ENCODE measurements around the gene SNX1. TPM values are rescaled to one million over a fixed set of nuclear protein-coding genes. Genes with fewer than 3 reads are reported as not detected.
"Not testable (repeated sequence)": the region's sequence is repeated elsewhere in the genome, so short reads cannot be mapped to it uniquely, and the experiment has no call there.

Gene SNX1
- total RNA-seq, 1 experiment from 2014 or later, result 24.3 TPM

DNA sequence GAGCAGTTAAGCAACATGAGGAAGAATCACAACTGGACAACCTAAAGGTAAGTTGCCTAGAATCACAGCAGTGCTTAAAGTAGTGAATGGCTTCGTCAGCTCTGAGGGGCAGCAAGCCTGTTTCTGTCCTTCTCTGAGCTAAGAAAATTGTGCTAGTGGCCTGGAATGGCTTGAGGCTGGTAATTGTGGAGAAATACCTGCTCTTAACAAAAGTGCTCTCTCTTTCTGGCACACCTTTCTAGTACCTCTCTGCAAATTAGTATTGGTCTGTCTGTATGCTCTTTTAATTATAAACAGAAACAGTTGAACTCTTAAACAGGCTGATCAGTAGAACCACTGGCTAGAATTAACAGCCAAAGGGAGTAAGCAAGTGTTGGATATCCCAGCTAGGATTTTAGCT lies 11.6 kb downstream of the SNX1 start:
- H3K79me2 ChIP-seq (ENCODE audit: low read length), result peaks cover 66% of the 10 kb centered on the region
- intact Hi-C loops (cut with micrococcal nuclease), result no loop called here

DNA sequence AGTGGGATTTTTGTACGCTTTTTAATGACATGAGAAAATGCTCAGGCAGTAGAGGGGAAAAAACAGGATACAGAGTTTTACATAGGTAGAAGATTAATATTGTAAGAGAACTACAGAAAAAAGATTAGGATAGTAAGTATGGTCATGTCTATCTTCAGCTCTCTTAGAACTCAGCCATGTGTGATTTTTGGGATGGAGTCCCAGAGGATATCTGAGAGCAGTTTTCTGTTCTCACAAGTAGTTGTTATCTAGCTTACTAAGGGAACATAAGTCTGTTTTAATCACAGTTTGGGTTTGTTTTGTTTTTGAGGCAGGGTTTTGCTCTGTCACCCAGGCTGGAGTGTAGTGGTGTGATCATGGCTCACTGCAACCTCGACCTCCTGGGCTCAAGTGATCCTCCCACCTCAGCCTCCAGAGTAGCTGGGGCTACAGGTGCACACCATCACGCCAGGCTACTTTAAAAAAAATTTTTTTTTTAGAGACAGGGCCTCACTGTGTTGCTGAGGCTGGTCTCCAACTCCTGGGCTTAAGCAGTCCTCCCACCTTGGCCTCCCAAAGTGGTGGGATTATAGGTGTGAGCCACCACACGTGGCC lies 14.4 kb downstream of the SNX1 start:
- H3K27ac ChIP-seq (ENCODE audit: low read length); H4K20me1 ChIP-seq (ENCODE audit: low read length); H3F3A ChIP-seq (ENCODE audit: low read length, unreplicated experiment); H3K4me3 ChIP-seq (ENCODE audit: low read length); H3K9me3 ChIP-seq (ENCODE audit: low read length); ATAC-seq; H3K4me2 ChIP-seq (ENCODE audit: low read length); H3K27me3 ChIP-seq (ENCODE audit: low read length); H3K9me2 ChIP-seq (replicated peaks; ENCODE audit: low read length); DNase-seq; intact Hi-C loops (cut with micrococcal nuclease); POLR2A ChIA-PET (ENCODE audit: unreplicated experiment); H3K9ac ChIP-seq (ENCODE audit: low read length); BruUV-seq (replicated peaks); H3K4me1 ChIP-seq (ENCODE audit: insufficient read depth, low read length); H2AFZ ChIP-seq (ENCODE audit: low read length); CTCF ChIA-PET: not testable (repeated sequence)
- Histone ChIP-seq H3K36me3 (ENCODE audit: low read depth, low read length) (peaks cover 16% of the 10 kb centered on the region), H3K79me2 (ENCODE audit: low read length) (peaks cover 41% of the 10 kb centered on the region)

More for the DNA sequence above, 11.6 kb downstream of the SNX1 start:
- Histone ChIP-seq H4K20me1 (ENCODE audit: low read length) (peaks cover 10% of the 10 kb centered on the region; the same call in 1 of the 2 replicates), H2AFZ (ENCODE audit: low read length) (no peak overlapping the region), H3K9me3 (ENCODE audit: low read length) (no peaks in the 10 kb centered on the region), H3K27me3 (ENCODE audit: low read length) (no peaks in the 10 kb centered on the region), H3K4me1 (ENCODE audit: insufficient read depth, low read length) (no peaks in the 10 kb centered on the region), H3K4me2 (ENCODE audit: low read length) (no peak overlapping the region), H3K36me3 (ENCODE audit: low read depth, low read length) (peaks cover 2% of the 10 kb centered on the region; the same call in 1 of the 2 replicates), H3K27ac (ENCODE audit: low read length) (no peak overlapping the region), H3K9ac (ENCODE audit: low read length) (no peak overlapping the region), H3K9me2 (replicated peaks; ENCODE audit: low read length) (no peaks in the 10 kb centered on the region), H3F3A (ENCODE audit: low read length, unreplicated experiment) (no peaks in the 10 kb centered on the region), H3K4me3 (ENCODE audit: low read length) (no peak overlapping the region)
- no peak for TF ChIP-seq EZH2phosphoT487 (IDR thresholded peaks at IDR 0.05; ENCODE audit: borderline replicate concordance, low read length)
- TF ChIP-seq, protein P1, sequence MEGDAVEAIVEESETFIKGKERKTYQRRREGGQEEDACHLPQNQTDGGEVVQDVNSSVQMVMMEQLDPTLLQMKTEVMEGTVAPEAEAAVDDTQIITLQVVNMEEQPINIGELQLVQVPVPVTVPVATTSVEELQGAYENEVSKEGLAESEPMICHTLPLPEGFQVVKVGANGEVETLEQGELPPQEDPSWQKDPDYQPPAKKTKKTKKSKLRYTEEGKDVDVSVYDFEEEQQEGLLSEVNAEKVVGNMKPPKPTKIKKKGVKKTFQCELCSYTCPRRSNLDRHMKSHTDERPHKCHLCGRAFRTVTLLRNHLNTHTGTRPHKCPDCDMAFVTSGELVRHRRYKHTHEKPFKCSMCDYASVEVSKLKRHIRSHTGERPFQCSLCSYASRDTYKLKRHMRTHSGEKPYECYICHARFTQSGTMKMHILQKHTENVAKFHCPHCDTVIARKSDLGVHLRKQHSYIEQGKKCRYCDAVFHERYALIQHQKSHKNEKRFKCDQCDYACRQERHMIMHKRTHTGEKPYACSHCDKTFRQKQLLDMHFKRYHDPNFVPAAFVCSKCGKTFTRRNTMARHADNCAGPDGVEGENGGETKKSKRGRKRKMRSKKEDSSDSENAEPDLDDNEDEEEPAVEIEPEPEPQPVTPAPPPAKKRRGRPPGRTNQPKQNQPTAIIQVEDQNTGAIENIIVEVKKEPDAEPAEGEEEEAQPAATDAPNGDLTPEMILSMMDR (conservative IDR thresholded peaks at IDR 0.05; ENCODE audit: low read depth, low read length), result no peak
- no peak for TF ChIP-seq EZH2 (IDR thresholded peaks at IDR 0.05; ENCODE audit: low read length, unreplicated experiment)
- ATAC-seq, result no peak
- ChIA-PET POLR2A (ENCODE audit: unreplicated experiment) (no interaction called here), CTCF (no interaction called here)
- BruUV-seq (replicated peaks), result no TSS peak
- no peak for DNase-seq

DNA sequence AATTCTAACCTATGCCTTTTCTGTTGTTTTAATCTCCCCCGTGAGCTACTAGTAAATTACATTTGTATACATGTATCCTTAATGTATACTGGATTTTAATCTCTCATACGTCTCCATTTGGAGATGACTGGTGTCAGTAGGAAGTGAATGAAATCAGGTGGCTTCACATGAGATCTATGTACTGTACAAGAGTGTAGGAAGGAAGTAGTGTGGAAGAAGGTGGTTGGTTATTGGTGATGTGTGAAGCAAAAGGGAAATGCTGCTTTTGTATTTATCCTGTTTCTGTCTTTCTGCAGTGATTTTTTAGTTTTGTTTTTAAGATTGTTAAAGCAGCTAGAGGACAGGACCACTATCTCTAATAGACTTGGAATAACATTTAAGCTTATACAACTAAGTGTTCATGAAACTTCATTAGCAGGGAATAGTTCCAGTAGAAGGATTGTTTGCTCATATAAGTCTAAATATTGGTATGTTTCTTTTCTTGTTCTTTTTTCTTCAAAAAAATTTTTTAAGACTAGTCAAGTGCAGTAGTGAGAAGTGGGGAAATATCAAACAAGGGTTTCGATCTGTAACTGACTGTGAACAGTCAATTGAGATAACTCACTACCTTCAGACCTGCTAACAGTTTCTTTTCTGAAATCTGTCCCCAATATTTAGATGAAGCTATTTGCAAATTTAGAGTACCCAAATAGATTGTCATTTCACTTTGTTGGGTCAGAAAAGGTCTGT lies 15.3 kb downstream of the SNX1 start:
- ATAC-seq, result no peak
- no peaks in the 10 kb centered on the region for H3F3A ChIP-seq (ENCODE audit: low read length, unreplicated experiment)
- no peak overlapping the region for H3K4me3 ChIP-seq (ENCODE audit: low read length)
- H3K36me3 ChIP-seq (ENCODE audit: low read depth, low read length), result peaks cover 17% of the 10 kb centered on the region
- ChIA-PET POLR2A (ENCODE audit: unreplicated experiment) (no interaction called here), CTCF (no interaction called here)
- intact Hi-C loops (cut with micrococcal nuclease), result no loop called here
- DNase-seq, result no peak
- peaks cover 34% of the 10 kb centered on the region for H3K79me2 ChIP-seq (ENCODE audit: low read length)
- H3K9me2 ChIP-seq (replicated peaks; ENCODE audit: low read length), result no peaks in the 10 kb centered on the region
- H3K4me1 ChIP-seq (ENCODE audit: insufficient read depth, low read length), result no peaks in the 10 kb centered on the region
- H3K4me2 ChIP-seq (ENCODE audit: low read length), result no peak overlapping the region
- TF ChIP-seq, protein P1 (conservative IDR thresholded peaks at IDR 0.05; ENCODE audit: low read depth, low read length), result no peak
- TF ChIP-seq EZH2phosphoT487 (IDR thresholded peaks at IDR 0.05; ENCODE audit: borderline replicate concordance, low read length), result no peak
- no peak overlapping the region for H2AFZ ChIP-seq (ENCODE audit: low read length)
- no peaks in the 10 kb centered on the region for H3K9me3 ChIP-seq (ENCODE audit: low read length)
- no peaks in the 10 kb centered on the region for H3K27me3 ChIP-seq (ENCODE audit: low read length)
- BruUV-seq (replicated peaks), result no TSS peak
- no peaks in the 10 kb centered on the region for H4K20me1 ChIP-seq (ENCODE audit: low read length)
- no peak overlapping the region for H3K27ac ChIP-seq (ENCODE audit: low read length)
- H3K9ac ChIP-seq (ENCODE audit: low read length), result no peak overlapping the region
